ENCODE data around the gene MAP7D1. TPM values are rescaled to one million over a fixed set of nuclear protein-coding genes. Genes with fewer than 3 reads are reported as not detected.

Gene MAP7D1
- total and polyA plus RNA-seq, 2 of the 13 experiments (the other 11 are each of a cell fraction or from before 2014, with no cell fraction given), result 5.6 to 7.2 TPM

GRCh38 chr1:36223996-36224536 is 68.1 kb downstream of the MAP7D1 start, which contains the start of gene THRAP3 (continued):
- TF ChIP-seq TIGD3 (CRISPR knock-in tag; IDR thresholded peaks at IDR 0.05; ENCODE audit: borderline replicate concordance), result no peak
- TF ChIP-seq REPIN1 (CRISPR knock-in tag; IDR thresholded peaks at IDR 0.05; ENCODE audit: borderline replicate concordance, low read depth), result peak; percentile 96
- TF ChIP-seq ZNF451 (CRISPR knock-in tag; IDR thresholded peaks at IDR 0.05), result peak; percentile 58; the same call in 1 of the 2 replicates
- no peak for TF ChIP-seq ZFP36L1 (CRISPR knock-in tag; IDR thresholded peaks at IDR 0.05)
- TF ChIP-seq YY1 (IDR thresholded peaks at IDR 0.05; ENCODE audit: insufficient read depth, insufficient replicate concordance, low read depth, low read length), result peak; percentile 91
- peak; percentile 67 for TF ChIP-seq NCOA2 (CRISPR knock-in tag; IDR thresholded peaks at IDR 0.05)
- no peak for TF ChIP-seq NCOA1 (CRISPR knock-in tag; IDR thresholded peaks at IDR 0.05)
- peak; percentile 58; the same call in 1 of the 2 replicates for TF ChIP-seq NFKBIZ (CRISPR knock-in tag; IDR thresholded peaks at IDR 0.05)
- TF ChIP-seq ZFP82 (CRISPR knock-in tag; IDR thresholded peaks at IDR 0.05; ENCODE audit: borderline replicate concordance), result no peak; the same call in 1 of the 2 replicates
- peak; percentile 36 for TF ChIP-seq SKI (IDR thresholded peaks at IDR 0.05; ENCODE audit: partially characterized antibody)
- no peak for TF ChIP-seq KAT2B (IDR thresholded peaks at IDR 0.05; ENCODE audit: borderline replicate concordance, low read depth, low read length)
- TF ChIP-seq NR2F2 (IDR thresholded peaks at IDR 0.05; ENCODE audit: borderline replicate concordance, low read depth), result no peak; the same call in 1 of the 2 replicates
- TF ChIP-seq ZNF576 (CRISPR knock-in tag; IDR thresholded peaks at IDR 0.05), result no peak
- TF ChIP-seq ERF (CRISPR knock-in tag; IDR thresholded peaks at IDR 0.05), result peak; percentile 63; the same call in 1 of the 2 replicates
- peak; percentile 45; the same call in 1 of the 2 replicates for TF ChIP-seq NCOR1 (IDR thresholded peaks at IDR 0.05; ENCODE audit: borderline replicate concordance, low read length)
- TF ChIP-seq ZNF710 (CRISPR knock-in tag; IDR thresholded peaks at IDR 0.05; ENCODE audit: borderline replicate concordance), result peak; percentile 71; the same call in 1 of the 2 replicates
- TF ChIP-seq SNAI1 (CRISPR knock-in tag; IDR thresholded peaks at IDR 0.05; ENCODE audit: borderline replicate concordance), result no peak
- no peak for TF ChIP-seq ZNF326 (CRISPR knock-in tag; IDR thresholded peaks at IDR 0.05; ENCODE audit: borderline replicate concordance)
- peak; percentile 98 for TF ChIP-seq RBFOX2 (IDR thresholded peaks at IDR 0.05; ENCODE audit: low read depth, low read length)
- TF ChIP-seq RBAK (CRISPR knock-in tag; IDR thresholded peaks at IDR 0.05), result no peak
- no peak for TF ChIP-seq LCORL (IDR thresholded peaks at IDR 0.05)
- TF ChIP-seq LCORL (CRISPR knock-in tag; IDR thresholded peaks at IDR 0.05), result peak; percentile 86
- TF ChIP-seq ZGPAT (CRISPR knock-in tag; IDR thresholded peaks at IDR 0.05), result peak; percentile 79; the same call in 1 of the 2 replicates
- 0 out of 2 replicates have a peak, but pooled peaks have one; percentile 82 for TF ChIP-seq ARNTL (CRISPR knock-in tag; IDR thresholded peaks at IDR 0.05)
- TF ChIP-seq TBX3 (IDR thresholded peaks at IDR 0.05; ENCODE audit: borderline replicate concordance), result peak; percentile 69; the same call in 1 of the 2 replicates
- TF ChIP-seq ZNF670 (CRISPR knock-in tag; IDR thresholded peaks at IDR 0.05; ENCODE audit: borderline replicate concordance), result no peak
- TF ChIP-seq CC2D1A (CRISPR knock-in tag; IDR thresholded peaks at IDR 0.05), result no peak
